Suprapubic skin (tissue), 4 donors: ENCODE data around the gene CCDC57.

Experiments
- CTCF ChIP-seq, 2 donors: fragments of 200-600 bp in 1 of 2; fragments of 450-650 bp in 1 of 2; sonication (generic) in 1 of 2; IDR thresholded peaks; one replicate each; pipeline ENCODE4 v1.5.1; 2016 to 2019; ENCODE audit warnings: antibody characterized with exemption in 2 of 2, mild to moderate bottlenecking in 1 of 2, moderate library complexity in 1 of 2
- POLR2A ChIP-seq, 2 donors: fragments of 450-650 bp; IDR thresholded peaks; one replicate each; pipeline ENCODE4 v1.6.1; 2017; ENCODE audit warnings: antibody characterized with exemption in 2 of 2, mild to moderate bottlenecking in 2 of 2, moderate library complexity in 2 of 2
- POLR2AphosphoS5 ChIP-seq, 3 donors: sonication (generic); formaldehyde crosslinking; IDR thresholded peaks; one replicate each; pipeline ENCODE4 v1.6.1; 2017; ENCODE audit warnings: antibody characterized with exemption in 3 of 3

- no peak for TF ChIP-seq CTCF (IDR thresholded peaks at IDR 0.05)
- TF ChIP-seq POLR2AphosphoS5 (IDR thresholded peaks at IDR 0.05): no peak
- no peak for TF ChIP-seq POLR2A (IDR thresholded peaks at IDR 0.05)
Observed at GRCh38 chr17:82256242-82256885, 43.7 kb upstream of the CCDC57 start.
